ENCODE measurements around the gene OSM. TPM values are rescaled to one million over a fixed set of nuclear protein-coding genes. Genes with fewer than 3 reads are reported as not detected.
"Not testable (repeated sequence)": the region's sequence is repeated elsewhere in the genome, so short reads cannot be mapped to it uniquely, and the experiment has no call there.

The OSM gene
- total RNA-seq, 2 donors from 2014 or later, result not detected

- ATAC-seq, result no peak
- Histone ChIP-seq H3K27me3 (no peaks in the 10 kb centered on the region), H3K9me3 (no peaks in the 10 kb centered on the region), H3K36me3 (replicated peaks in 1 of 2; ENCODE audit: insufficient read depth in 1 of 2, low read depth in 2 of 2) (no peaks in the 10 kb centered on the region), H3K4me1 (peaks cover 16% of the 10 kb centered on the region), H3K27ac (no peak overlapping the region), H3K4me3 (no peak overlapping the region)
- intact Hi-C loops (cut with DNase I), result no loop called here
- 63 to 73% methylated on average over 9 to 10 of the region's 10 CpGs for WGBS, 2 donors
- no peak for DNase-seq
- TF ChIP-seq CTCF (IDR thresholded peaks at IDR 0.05) (no peak), POLR2A (IDR thresholded peaks at IDR 0.05) (no peak)
Observed at GRCh38 chr22:30216710-30217109, 49.9 kb downstream of the OSM start.

GRCh38 chr22:30216272-30216671, 50.4 kb downstream of the OSM start:
- H3K27me3 ChIP-seq; ATAC-seq; DNase-seq; H3K9me3 ChIP-seq; H3K27ac ChIP-seq; H3K4me3 ChIP-seq; intact Hi-C loops (cut with DNase I); H3K36me3 ChIP-seq (replicated peaks in 1 of 2; ENCODE audit: insufficient read depth in 1 of 2, low read depth in 2 of 2): not testable (repeated sequence)
- WGBS, 2 donors, result 89 to 91% methylated on average over 3 of the region's 3 CpGs
- H3K4me1 ChIP-seq, result peaks cover 16% of the 10 kb centered on the region

- H3K9me3 ChIP-seq, result no peaks in the 10 kb centered on the region
- 51 to 55% methylated on average over 12 of the region's 12 CpGs for WGBS, 2 donors
- H3K27me3 ChIP-seq, result no peaks in the 10 kb centered on the region
- H3K36me3 ChIP-seq (replicated peaks in 1 of 2; ENCODE audit: insufficient read depth in 1 of 2, low read depth in 2 of 2), result no peaks in the 10 kb centered on the region
- ATAC-seq (no peak), DNase-seq (no peak)
- H3K4me3 ChIP-seq, result no peak overlapping the region
- TF ChIP-seq CTCF (IDR thresholded peaks at IDR 0.05), result no peak
- no peak for TF ChIP-seq POLR2A (IDR thresholded peaks at IDR 0.05)
- H3K27ac ChIP-seq, result no peak overlapping the region
- intact Hi-C loops (cut with DNase I), result no loop called here
- H3K4me1 ChIP-seq, result peaks cover 22% of the 10 kb centered on the region
Observed at GRCh38 chr22:30214703-30215407, 51.8 kb downstream of the OSM start.

- intact Hi-C loops (cut with DNase I), result no loop called here
- ATAC-seq (no peak), DNase-seq (peak in 1 of 4 donors; percentile 43)
- Histone ChIP-seq H3K9me3 (no peaks in the 10 kb centered on the region), H3K4me1 (peaks cover 34% of the 10 kb centered on the region), H3K27me3 (no peaks in the 10 kb centered on the region), H3K4me3 (no peak overlapping the region), H3K36me3 (replicated peaks in 1 of 2; ENCODE audit: insufficient read depth in 1 of 2, low read depth in 2 of 2) (no peaks in the 10 kb centered on the region), H3K27ac (peak overlapping the region; percentile 72 to 80 (median 78))
- WGBS, 2 donors, result 60 to 63% methylated on average over 8 of the region's 8 CpGs
- TF ChIP-seq CTCF (IDR thresholded peaks at IDR 0.05) (no peak), POLR2A (IDR thresholded peaks at IDR 0.05) (no peak)
Observed at GRCh38 chr22:30212996-30213441, 53.6 kb downstream of the OSM start.

Other genes with a start within 250 kb of the OSM start
- not detected for gene HORMAD2, start 186.4 kb downstream of the OSM start, total RNA-seq
- gene LIF, start 20.1 kb downstream of the OSM start, total RNA-seq, result 1 to 10 TPM in 1 of 2 donors, under 1 TPM in 1; 0.52 to 1.3 TPM
- 10 to 100 TPM in 1 of 2 donors, 1 to 10 TPM in 1; 4.2 to 21.4 TPM for gene CASTOR1, start 22.7 kb upstream of the OSM start, total RNA-seq
- gene TBC1D10A, start 60.1 kb upstream of the OSM start, total RNA-seq, result 10 to 100 TPM in 1 of 2 donors, 1 to 10 TPM in 1; 4.3 to 15.0 TPM
- 10 to 100 TPM; 30.6 to 77.1 TPM for gene SF3A1, start 90.0 kb upstream of the OSM start, total RNA-seq
- 10 to 100 TPM in 1 of 2 donors, 1 to 10 TPM in 1; 3.1 to 10.5 TPM for gene CCDC157, start 90.2 kb upstream of the OSM start, total RNA-seq
- gene RNF215, start 120.6 kb upstream of the OSM start, total RNA-seq, result 10 to 100 TPM; 13.8 to 14.0 TPM
- 1 to 10 TPM in 1 of 2 donors, under 1 TPM in 1; 0.33 to 3.9 TPM for gene SEC14L2, start 130.2 kb upstream of the OSM start, total RNA-seq
- gene MTFP1, start 158.9 kb upstream of the OSM start, total RNA-seq, result 10 to 100 TPM in 1 of 2 donors, 1 to 10 TPM in 1; 9.9 to 18.5 TPM
- not detected for gene SEC14L3, start 205.2 kb upstream of the OSM start, total RNA-seq
- under 1 TPM in 1 of 2 donors, not detected in 1; 0.66 TPM for gene SEC14L4, start 238.8 kb upstream of the OSM start, total RNA-seq

All from body of pancreas (tissue), 4 donors.